DMS 273 treated with DMSO at 0.1 percent for 48 hours (cell line): ENCODE measurements around the gene CHST15.
"Not testable (repeated sequence)": the region's sequence is repeated elsewhere in the genome, so short reads cannot be mapped to it uniquely, and the experiment has no call there.

Source experiments
- DNase-seq: peaks from one replicate; lab custom pipeline; 2025; lab: John Stamatoyannopoulos, UW

CHST15 gene

GRCh38 chr10:124124123-124124768, 30.8 kb upstream of the CHST15 start:
- no peak for DNase-seq

- DNase-seq = no peak
Observed at GRCh38 chr10:124123156-124123555, 29.8 kb upstream of the CHST15 start.

GRCh38 chr10:124122211-124122610, 28.8 kb upstream of the CHST15 start:
- DNase-seq = no peak

GRCh38 chr10:124120410-124121061, 27.1 kb upstream of the CHST15 start:
- no peak for DNase-seq

GRCh38 chr10:124119946-124120345, 26.5 kb upstream of the CHST15 start:
- no peak for DNase-seq

GRCh38 chr10:124119216-124119615, 25.8 kb upstream of the CHST15 start:
- DNase-seq = no peak

GRCh38 chr10:124117833-124118232, 24.4 kb upstream of the CHST15 start:
- DNase-seq = no peak

GRCh38 chr10:124117511-124117785, 24.1 kb upstream of the CHST15 start:
- DNase-seq = no peak

- no peak for DNase-seq
Observed at GRCh38 chr10:124116771-124117510, 23.5 kb upstream of the CHST15 start.

GRCh38 chr10:124114696-124115095, 21.3 kb upstream of the CHST15 start:
- DNase-seq = no peak

GRCh38 chr10:124112891-124113580, 19.6 kb upstream of the CHST15 start:
- no peak for DNase-seq

GRCh38 chr10:124110882-124111281, 17.5 kb upstream of the CHST15 start:
- no peak for DNase-seq

- DNase-seq = no peak
Observed at GRCh38 chr10:124109261-124109660, 15.9 kb upstream of the CHST15 start.

- no peak for DNase-seq
Observed at GRCh38 chr10:124107072-124107471, 13.7 kb upstream of the CHST15 start.

- DNase-seq = no peak
Observed at GRCh38 chr10:124106241-124106879, 13.0 kb upstream of the CHST15 start.

- no peak for DNase-seq
Observed at GRCh38 chr10:124105594-124105993, 12.2 kb upstream of the CHST15 start.

GRCh38 chr10:124105045-124105444, 11.6 kb upstream of the CHST15 start:
- DNase-seq = no peak

GRCh38 chr10:124104011-124104627, 10.7 kb upstream of the CHST15 start:
- no peak for DNase-seq

- DNase-seq = no peak
Observed at GRCh38 chr10:124101351-124101750, 8.0 kb upstream of the CHST15 start.

- not testable (repeated sequence) for DNase-seq
Observed at GRCh38 chr10:124100651-124101050, 7.3 kb upstream of the CHST15 start.

- no peak for DNase-seq
Observed at GRCh38 chr10:124100124-124100523, 6.7 kb upstream of the CHST15 start.

- DNase-seq = no peak
Observed at GRCh38 chr10:124099604-124100003, 6.2 kb upstream of the CHST15 start.
